CD4-positive, alpha-beta T cell treated with Interleukin-15 for 4 hours (primary cell): ENCODE measurements around the gene DIRAS1.
A peak's percentile ranks its signal among the peaks of the same experiment; 100 is the strongest.
"Not testable (repeated sequence)": the region's sequence is repeated elsewhere in the genome, so short reads cannot be mapped to it uniquely, and the experiment has no call there.

Source experiments
- DNase-seq: peaks from one replicate; pipeline ENCODE4 v3.0.0-alpha.2; 2020; ENCODE audit warnings: low spot score

Gene DIRAS1

DNA sequence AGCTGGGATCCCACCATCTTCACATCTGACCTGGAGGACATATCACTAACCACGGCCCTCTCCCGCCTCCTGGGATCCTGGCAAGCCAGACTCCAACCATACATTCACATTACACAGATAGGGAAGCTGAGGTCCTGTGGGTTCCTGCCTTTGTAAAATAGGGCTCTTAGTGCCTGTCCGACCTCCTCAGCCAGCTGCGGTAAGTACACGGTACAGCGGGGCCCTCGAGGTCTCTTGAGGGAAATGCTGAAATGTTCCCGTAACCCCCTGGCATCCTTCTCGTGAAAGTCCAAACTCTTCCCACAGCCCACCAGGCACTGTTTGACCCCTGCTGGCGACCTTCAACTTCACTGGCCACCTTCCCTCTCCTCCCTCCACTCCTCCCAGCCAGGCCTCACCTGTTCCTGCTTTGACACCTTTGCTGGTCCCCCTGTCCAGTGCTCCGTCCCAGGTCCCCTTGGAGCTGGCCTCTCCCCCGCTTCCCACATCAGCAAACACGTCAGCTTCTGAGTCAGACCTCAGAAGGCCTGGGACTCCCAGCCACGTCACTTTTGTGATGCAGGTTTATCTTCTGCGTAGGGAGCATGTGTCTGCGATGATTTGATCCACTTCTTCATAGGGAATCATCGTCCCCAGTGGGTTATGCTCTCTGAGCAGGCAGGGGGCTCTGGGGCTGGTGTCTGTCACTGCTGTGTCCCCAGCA is 9.8 kb downstream of the DIRAS1 start:
- no peak for DNase-seq

DNA sequence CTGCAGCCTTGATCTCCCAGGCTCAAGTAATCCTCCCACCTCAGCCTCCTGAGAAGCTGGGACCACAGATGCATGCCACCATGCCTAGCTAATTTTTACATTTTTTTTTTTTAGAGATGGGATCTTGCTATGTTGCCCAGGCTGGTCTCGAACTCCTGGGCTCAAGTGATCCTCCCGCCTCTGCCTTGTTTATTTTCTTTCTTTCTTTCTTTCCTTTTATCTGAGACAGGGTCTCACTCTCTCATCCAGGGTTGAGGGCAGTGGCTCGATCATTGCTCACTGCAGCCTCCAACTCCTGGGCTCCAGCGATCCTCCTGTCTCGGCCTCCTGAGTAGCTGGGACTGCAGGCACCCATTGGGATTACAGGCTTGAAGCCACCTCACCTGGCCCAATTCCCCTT is 14.9 kb downstream of the DIRAS1 start:
- DNase-seq = no peak

DNA sequence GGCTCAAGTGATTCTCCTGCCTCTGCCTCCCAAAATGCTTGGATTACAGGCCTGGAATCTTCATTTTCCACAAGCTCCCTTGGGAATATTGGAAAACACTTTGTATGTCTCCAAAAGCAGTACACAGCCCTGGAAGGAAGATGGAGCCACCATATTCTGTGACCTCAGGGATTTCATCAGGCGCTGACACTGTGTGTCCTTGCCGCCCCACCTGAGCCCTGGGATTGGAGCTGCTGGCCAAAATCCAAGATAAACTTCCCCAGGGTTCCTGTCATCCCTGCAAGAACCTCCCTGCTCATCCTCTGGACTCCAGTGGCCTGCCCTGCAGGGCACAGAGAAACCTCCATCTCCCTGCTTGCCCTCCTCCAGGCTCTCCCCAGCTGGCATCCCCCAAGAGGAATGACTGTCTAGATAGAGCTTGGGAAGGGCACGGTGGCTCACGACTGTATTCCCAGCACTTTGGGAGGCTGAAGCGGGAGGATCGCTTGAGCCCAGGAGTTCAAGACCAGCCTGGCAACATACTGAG is 17.4 kb downstream of the DIRAS1 start:
- no peak for DNase-seq

DNA sequence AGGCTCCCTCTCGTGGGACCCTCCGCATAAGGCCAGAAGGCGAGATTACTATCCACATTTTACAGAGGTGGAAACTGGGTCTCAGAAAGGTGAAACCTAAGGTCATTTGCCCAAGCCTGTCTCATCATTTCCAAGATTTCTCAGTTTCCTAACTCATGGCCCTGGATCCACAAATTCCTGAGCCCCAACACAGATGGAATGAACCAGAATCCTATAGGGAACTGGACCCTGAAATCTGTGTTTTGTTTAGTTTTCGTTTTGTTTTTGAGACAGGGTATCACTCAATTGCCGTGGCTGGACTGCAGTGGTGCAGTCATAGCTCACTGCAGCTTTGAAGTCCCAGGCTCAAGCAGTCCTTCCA is 18.1 kb downstream of the DIRAS1 start:
- no peak for DNase-seq

DNA sequence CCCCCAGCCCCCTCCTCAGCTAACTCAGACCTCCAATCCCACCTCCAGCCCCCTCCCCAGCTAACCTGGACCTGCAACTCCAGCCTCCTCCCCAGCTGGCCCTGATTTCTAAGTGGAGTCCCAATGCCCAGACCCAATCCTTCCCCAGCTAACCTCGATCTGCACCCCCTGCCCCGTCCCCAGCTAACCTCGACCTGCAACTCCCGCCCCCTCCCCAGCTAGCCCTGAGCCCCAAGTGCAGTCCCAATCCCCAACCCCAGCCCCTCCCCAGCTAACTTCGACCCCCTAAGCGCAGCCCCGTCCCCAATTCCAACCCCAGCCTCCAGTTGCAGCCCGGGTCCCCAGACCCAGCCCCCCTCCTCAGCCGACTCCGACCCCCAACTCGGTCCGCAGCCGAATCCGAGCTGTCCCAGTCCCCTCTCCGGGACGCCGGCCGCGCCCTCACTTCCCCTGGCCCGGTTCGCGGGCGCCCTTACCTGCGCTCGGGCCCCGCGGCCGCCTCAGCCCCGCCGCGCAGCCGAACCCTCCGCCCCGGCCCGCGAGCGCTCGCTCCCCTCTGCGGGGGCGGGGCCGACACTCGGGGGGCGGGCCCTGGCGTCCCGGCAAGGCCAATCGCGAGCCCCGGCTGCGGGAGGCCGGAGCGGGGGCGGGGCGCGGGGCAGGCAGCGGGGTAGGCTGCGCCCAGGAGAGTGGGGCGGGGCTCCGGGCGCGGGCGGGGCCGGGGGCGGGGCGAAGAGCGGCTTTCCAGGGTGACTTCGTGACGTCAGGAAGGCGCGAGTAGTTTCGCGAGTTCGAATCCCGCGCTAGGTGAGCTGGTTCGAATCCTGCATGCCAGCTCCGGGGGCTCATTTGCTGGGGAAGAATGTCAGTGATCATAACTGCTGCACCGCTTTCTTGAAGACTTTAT is 18.7 kb downstream of the DIRAS1 start, which contains the start of gene GNG7:
Gene GNG7 (minus strand): TSS at position 525 of the 907 bp plus-strand sequence. CDS start 182,006 bp downstream, outside the sequence.
- peak; percentile 93 for DNase-seq

DNA sequence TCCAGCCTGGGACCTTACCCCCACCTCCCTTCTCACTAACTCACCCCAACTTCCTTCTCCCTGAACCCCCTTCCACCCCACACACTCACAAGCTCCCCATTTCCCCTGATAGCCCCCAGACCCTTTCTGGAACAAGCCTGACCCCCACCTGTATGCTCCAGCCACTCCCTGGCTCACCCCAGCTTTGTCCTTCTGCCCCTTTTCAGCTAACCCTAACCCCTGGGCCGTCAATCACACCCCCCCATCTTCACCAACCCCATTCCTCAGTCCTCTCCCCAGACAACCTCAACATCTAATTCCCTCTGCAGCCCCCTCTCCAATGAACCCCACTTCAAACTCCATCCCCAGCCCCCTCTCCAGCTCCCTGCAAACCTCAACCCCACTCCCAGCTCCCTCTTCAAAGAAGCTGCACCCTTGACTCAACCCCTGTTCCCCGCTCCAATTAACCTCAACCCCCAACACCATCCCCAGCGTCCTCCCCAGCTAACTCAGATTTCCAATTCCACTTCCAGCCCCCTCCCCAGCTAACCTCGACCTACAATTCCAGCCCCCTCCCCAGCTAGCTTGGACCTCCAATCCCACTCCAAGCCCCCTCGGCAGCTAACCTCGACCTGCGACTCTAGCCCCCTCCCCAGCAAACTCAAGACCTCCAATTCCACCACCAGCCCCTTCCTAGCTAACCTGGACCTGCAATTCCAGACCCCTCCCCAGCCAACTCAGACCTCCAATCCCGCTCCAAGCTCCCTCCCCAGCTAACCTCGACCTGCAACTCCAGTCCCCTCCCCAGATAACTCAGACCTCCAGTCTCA is 19.6 kb downstream of the DIRAS1 start:
- DNase-seq = no peak

DNA sequence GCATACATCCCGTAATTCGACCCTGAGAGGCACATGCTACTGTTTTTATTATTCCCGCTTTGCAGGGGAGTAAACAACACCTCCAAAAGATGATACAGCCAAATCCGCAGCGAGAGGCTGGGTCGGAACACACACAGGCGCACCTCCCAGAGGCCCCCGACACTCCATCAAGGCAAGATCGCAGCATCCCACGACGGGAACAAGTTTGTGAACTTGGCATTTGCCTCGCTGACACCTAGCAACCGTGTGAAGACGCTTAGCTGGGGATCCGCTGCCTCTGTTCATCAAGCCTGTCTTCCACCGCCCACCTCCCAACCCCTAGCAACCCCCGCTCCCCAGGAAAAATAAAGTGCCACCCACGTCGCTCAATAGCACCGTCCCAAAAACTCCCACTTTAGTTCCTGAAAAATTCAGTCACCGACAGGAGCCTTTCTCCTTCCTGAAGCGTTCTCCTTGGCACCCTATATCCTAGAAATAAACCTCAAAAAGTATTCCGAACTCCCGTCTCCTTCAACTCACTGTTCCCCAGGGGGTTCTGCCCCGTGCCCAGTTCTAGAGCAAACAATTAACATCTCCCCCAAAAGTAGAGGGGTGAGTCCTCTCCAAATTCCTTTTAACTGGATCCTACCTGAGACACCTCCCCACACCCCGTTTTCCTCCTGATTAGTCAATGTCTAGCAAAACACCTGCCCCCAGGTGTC is 20.4 kb downstream of the DIRAS1 start:
- DNase-seq = no peak

DNA sequence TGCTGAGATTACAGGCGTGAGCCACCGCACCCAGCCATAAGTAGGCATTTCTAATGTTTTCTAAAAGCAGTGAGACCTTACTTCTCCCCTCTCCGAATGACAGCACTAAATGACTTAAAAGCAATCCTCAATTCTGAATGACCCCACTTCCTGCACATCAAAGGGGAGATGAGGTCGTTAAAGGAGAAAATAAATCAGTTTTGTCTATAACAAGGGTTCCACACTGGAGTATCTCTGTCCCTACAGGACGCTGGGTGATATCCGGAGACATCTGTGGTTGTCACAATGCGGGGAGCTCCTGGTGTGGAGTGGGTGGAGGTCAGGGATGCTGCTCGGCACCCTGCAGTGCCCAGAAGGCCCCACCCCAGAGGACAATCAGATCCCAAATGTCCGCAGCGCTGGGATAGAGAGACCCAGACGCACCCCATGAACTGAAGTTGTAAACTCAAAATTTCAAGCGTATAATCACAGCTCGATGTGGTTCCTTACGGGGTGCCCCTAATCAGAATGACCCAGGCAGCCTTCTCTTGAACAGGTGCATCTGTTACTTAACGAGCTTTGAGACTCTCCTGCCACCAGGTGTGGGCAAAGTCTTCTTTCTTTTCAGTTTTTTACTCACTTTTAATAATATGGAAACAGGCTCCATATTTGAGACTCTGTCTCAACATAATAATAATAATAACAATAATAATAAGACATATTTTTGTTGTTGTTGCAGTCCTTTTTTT is 21.6 kb downstream of the DIRAS1 start:
- no peak for DNase-seq

DNA sequence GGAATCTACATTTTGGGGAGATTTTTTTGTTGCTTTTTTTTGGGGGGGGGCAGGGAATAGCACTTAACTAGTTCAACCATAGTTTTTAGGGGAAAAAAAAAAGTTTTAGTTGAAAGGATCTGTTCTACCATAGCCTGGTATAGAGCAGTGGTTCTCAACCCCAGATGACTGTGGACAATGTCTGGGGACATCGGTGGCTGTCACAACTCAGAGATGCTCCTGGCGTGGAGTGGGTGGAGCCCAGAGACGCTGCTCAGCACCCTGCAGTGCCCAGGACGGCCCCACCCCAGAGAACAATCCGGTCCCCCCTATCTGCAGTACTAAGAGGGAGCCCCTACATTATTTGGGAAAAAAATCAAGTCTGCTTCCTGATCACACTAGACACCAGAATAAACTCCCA is 27.0 kb downstream of the DIRAS1 start:
- no peak for DNase-seq

DNA sequence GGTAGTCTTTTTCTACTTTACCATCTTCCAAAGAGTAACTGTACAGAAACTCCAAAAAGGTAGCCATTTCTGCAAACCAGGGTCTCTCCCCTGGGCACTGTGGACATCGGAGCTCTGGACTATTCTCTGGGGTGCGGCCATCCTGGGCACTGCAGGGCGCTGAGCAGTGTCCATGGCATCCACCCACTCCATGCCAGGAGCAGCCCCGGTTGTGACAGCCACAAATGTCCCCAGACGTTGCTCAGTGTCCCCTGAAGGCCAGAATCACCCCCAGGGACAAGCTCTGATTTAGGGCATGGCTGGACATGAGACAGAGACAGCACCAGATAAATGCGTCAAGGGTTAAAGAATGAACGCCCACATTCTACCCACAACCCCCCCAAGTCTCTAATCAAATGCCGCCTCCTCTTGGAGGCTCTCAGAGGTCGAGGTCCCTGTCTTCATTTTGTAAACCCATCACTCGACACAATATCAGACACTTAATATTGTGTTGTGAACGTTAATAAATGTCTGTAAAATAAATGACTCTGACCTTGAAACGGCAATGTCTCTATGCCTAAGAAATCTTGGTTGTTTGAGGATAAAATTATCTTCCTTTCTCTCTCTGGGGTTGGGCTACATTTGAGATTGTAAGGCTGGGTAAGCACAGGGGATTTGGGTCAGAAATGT is 27.5 kb downstream of the DIRAS1 start:
- DNase-seq = no peak

DNA sequence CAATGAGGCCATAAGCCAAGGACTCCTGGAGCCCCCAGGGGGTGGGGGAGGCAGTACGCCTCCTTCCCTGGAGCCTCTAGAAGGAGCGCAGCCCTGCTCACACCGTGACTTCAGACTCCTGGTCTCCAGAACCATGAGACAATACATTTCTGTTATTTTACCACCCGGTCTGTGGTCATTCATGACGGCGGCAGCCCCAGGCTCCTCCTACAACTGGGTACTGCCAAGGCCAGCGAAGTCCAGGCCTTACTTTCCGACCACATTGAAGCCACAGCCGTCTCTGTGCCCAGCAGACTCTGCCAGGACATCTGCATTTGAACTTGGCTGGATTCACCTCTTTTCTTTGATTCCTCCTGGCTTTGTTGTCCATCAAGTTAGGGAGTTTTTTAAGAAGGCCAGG is 29.2 kb downstream of the DIRAS1 start:
- DNase-seq = no peak

DNA sequence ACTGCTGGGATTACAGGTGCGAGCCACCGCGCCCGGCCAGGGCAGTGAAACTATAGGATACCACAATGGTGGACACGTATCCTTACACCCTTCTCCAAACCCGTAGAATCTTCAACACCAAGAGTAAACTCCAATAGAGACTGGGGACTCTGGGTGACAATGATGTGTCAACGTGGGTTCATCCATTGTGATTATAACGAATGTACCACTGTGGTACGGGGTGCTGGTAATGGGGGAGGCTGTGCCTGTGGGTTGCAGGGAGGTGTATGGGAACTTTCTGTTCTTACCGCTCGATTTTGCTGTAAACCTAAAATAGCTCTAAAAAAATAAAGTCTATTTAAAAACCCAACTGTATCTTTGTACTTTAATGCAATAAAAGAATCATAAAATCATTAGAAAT is 30.3 kb downstream of the DIRAS1 start:
- DNase-seq = no peak

DNA sequence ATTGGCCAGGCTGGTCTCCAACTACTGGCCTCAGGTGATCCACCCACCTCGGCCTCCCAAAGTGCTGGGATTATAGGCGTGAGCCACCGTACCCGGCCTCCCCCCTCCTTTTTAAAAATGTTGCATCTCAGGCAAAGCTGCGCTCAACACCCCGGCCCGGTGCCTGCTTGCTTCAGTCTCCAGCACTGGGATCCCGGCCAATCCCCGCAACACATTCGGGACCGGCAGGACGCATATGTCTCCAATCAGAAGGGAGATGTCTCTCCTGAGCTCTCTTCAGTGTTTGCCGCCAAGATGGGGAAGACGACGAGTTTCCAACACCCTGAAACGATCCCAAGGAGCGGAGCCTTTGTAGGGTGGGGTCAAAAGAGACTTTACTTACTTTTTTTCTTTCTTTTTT is 34.8 kb downstream of the DIRAS1 start:
- DNase-seq = no peak

DNA sequence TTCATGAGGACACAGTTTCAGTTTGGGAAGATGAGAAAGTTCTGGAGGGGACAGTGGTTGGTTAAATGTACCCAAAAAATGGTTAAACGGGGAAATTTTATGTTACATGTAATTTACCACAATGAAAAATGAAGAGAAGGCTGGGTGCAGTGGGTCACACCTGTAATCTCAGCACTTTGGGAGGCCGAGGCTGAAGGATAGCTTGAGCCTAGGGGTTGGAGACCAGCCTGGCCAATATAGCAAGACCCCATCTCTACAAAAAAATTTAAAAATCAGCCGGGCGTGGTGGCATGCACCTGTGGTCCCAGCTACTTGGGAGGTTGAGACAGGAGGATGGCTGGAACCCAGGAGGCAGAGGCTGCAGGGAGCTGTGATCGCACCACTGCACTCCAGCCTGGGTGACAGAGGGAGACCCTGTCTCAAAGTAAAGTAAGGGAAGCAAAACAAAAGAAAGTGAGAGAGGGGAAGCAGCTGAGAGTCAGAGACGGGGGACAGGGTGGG is 35.9 kb downstream of the DIRAS1 start:
- DNase-seq = no peak

DNA sequence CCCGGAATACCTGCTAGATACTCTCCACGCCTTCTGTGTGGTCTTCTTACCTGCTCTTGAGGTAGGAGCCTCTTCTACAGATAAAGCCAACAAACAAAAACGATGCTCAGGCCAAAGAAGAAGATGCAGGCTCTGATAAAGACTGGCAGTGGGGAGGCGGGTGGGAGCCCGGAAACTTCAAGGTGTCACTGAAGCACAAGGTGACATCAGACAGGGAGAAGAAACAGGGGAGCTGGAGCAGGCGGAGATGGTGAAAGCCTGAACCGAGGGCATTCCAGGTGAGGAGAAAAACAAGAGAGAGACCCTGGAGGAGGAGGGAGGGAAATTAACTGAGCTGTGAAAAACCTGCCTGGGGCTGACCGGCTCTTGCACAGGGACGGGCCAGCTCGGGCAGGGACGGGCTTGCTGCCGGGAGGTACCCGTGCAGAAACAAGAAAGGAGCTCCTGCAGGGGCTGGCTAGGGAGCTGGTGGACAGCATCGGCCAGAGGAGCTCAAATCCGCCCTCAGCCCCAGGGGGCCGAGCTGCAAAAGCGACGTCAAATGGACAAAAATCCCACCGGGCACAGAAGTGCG is 37.7 kb downstream of the DIRAS1 start:
- DNase-seq = no peak

DNA sequence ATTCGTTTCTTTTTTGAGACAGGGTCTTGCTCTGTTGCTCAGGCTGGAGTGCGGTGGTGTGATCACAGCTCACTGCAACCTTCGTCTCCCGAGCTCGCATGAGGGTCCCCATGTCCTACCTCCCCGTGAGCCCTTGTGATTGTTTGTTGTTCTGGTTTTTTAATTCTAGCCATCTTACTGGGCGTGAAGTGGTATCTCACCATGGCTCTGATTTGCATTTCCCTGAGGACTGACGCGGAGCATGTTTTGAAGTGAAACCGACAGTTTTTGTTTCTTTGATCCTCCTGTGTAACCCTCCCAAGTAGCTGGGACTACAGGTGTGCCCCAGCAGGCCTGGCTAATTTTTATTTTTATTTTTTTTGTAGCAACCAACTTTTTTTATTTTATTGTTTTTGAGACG is 40.4 kb downstream of the DIRAS1 start:
- no peak for DNase-seq

DNA sequence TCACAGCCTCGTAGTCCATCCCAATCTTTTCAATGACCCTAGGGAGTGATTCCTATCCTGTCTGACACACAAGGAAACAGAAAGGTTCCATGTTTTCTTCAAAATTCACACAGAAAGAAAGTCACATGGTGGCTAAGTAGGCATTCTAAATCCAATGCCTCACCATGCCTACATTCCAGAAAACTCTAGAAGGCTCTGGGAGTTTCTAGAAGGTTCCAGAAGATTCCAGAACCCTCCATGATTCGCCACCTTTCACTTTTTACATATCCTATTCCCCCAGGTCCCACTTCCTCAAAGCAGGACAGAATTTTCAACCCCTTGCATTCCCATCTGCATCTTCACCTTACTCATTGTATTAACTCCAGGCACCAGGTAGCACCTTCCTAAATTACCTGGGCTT is 41.7 kb downstream of the DIRAS1 start:
- DNase-seq = no peak

DNA sequence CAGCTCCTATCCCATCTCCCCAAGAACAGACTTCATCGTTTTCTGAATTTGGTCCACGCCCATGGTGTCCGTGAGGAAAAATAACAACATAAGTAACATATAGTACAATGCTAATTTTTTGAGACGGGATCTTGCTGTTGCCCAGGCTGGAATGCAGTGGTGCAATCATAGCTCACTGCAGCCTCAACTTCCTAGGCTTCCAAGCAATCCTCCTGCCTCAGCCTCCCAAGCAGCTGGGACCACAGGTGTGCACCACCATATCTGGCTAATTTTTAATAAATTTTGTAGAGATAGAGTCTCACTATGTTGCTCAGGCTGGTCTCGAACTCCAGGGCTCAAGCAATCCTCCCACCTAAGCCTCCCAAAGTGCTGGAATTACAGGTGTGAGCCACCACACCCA is 42.2 kb downstream of the DIRAS1 start:
- not testable (repeated sequence) for DNase-seq

DNA sequence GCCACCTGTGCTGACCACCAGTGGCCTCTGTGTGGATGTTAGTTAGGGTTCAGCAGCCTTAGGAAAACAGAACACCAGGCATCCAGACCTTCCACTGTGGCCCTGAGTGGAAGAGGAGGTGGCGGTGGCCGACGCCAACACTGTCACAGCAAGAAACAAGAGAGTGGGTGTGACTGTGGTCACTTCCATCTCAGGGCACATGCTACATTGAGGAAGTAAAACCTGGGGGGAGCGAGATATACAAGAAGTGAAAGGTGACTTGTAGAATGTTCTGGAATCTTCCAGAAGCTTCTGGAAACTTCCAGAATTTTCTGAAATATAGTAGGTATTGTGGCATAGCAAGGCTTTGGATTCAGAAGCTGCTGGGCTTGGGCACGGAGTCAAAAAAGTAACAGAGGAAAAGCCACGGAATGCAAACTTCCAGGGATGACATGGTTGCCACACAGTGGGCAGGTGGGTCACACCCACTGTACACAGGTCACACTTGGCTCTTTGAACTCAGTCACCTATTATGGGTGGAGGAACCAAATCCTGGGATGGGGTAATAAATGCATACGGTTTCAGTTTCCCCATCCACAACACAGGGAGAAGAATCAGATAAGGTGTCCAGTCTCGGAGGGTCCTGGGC is 43.0 kb downstream of the DIRAS1 start:
- no peak for DNase-seq
